ENCODE data around the gene TMTC1.
"Not testable (repeated sequence)": the region's sequence is repeated elsewhere in the genome, so short reads cannot be mapped to it uniquely, and the experiment has no call there.

Gene TMTC1

GRCh38 chr12:29563636-29564035 is 220.1 kb downstream of the TMTC1 start:
- no peak for DNase-seq

DNA sequence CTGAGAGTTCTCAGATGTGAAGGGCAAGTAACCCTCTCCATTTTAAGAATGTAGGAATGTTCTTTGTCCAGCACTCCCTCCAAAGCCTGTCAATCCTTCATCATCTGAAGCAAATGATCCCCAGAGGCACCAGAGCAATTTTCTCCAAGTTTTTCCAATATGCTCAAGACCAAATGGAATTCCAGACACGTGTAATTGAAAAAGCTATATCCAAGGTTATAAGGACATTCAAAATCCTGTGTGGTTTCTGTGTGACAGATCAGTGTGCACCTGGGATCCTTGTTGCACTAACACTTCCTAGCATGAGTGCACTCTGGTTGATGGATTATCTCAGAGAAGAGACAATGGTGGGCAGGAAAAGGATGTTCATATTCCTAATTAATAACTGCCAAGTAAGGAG is 220.7 kb downstream of the TMTC1 start:
- no peak for DNase-seq

GRCh38 chr12:29562110-29562804 is 221.5 kb downstream of the TMTC1 start:
- DNase-seq = no peak

- no peak for DNase-seq
Observed at GRCh38 chr12:29561664-29562071, 222.1 kb downstream of the TMTC1 start.

DNA sequence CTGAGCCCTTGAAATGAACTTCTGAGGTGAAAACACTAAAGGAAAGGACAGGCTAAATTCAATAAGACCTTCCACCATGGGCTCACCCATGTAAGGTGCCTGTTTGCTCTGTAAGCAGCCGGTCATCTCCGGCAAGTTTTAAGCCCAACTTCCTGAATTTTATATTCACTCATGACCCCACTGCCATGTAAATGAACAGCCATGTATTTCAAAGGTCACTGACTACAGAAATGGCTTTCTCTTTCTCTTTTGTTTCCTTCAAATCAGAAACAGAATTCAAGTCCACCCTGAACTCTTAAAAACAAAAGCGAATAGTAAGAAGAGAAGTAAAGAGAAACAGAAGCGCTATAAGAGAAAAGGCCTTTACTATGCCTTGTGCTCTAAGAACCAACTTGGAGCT is 224.5 kb downstream of the TMTC1 start:
- no peak for DNase-seq

- no peak for DNase-seq
Observed at GRCh38 chr12:29556363-29556762, 227.4 kb downstream of the TMTC1 start.

DNA sequence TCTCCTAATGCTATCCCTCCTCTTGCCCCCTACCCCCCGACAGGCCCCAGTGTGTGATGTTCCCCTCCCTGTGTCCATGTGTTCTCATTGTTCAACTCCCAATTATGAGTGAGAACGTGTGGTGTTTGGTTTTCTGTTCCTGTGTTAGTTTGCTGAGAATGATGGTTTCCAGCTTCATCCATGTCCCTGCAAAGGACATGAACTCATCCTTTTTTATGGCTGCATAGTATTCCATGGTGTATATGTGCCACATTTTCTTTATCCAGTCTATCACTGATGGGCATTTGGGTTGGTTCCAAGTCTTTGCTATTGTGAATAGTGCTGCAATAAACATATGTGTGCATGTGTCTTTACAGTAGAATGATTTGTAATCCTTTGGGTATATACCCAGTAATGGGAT is 228.3 kb downstream of the TMTC1 start:
- DNase-seq = not testable (repeated sequence)

DNA sequence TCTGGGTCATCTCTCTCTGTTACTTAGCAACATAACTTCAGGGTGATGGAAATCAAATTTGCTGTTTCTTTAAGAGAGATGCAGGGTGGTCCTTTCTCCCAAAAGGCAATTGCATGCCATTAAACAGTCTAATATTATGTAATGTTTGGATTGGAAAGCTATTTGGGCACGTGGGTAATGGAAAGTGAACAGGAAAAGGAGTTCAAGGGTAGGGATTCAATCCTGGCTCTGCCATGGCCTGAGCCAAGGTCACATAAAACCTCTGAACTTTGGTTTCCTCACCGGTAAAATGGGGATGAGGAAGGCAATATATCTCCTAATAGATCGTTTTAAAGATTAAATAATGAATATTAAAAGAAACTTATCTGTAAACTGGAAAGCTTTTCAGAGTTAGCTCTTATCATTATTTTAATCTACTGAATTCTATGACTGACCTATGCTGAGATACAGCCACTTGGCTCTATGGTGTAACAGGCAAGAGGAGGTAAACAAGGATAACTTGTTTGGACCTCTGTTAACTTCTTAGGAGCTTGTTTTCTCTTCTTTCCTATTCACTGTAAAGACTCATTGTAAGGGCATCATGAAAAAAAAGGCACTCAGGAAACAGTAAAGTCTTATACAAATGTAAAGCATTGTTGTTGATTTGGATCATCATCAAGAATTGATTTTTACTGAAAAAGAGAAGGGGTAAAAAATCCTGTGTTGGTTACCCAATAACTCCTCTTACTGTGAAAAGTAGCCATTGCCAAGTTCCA is 230.6 kb downstream of the TMTC1 start:
- DNase-seq = no peak

DNA sequence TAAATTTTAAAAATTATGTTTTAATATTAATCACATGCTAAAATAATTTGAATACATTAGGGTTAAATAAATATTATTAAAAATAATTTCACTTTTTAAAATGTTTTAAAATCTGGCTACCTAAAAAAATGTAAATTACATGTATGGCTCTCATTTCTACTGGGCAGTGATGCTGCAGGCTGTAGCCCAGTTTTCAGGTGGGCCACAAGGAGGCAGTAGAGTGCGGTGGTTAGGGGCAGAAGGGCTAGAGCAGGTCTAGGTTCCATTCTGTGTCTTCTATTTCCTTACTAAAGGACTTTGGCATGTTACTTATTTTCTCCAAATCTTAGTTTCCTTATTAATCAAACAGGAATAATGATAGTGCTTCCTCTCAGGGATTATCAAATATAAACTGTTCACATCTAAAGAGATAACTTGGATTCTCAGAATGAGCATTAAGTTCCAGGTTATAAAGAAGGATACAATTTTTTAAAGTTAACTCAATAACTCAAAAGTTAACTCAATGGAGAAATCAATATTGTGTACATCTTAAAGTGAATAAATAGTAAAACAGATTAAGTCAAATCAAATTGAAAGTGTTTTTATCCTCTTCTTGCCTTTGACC is 231.3 kb downstream of the TMTC1 start:
- peak; percentile 72 for DNase-seq

DNA sequence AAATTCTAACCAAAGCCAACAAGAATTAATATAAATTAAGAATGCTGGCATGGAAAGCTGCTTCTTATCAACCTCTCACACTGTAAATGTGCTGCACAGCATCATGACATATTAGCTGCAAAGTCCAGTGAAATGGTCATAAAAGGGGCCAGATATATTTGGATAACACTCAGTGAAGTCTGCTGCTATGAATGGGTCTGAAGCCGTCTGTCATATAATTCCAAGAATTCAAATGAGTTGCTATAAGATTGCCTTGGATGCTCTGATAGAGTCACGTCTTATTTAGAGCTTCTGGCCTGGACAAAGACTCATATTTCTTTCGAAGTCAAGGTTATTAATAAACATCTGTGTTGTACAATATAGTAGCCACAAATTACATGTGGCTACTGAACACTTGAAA is 231.9 kb downstream of the TMTC1 start:
- DNase-seq = no peak

DNA sequence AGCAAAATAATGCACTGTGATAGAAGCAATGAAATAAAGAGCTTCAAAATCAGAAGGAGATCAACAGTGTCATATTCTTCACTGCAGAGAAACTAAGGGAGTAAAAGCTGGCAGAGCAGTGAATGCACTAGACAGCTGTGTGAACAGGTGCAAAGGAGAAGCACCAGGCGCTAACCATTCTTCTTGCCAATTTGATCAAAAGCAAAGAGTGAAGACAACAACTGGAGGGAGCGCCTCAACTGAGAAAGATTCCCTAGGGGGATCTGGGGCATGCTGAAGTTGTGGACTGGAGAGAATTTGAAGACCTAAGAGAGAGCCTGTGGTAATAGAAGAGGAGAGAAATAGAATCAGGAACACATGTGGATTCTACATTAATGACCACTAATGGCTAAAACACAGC is 235.9 kb downstream of the TMTC1 start:
- no peak for DNase-seq

DNA sequence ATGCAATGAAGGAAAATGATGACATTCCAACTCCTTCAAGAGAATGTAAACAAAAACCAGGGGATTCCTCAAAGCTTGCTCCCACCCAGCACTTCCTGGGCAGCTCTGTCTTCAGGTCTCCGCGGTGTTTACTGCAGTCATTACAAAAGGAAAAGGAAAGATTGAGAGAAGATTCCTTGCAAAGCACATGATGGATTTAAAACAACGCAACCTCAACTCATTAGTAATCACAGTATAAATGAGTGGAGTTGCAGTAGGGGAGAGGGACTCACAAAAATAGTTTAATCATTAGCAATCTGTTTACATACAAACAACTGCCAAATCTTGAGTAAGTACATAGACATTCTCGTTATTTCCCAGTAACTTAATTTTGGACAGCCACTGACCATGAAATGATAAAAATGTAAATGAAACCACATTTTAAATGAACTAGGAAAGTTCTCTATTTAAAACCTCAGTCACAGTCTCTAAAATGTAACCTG is 236.6 kb downstream of the TMTC1 start:
- no peak for DNase-seq

DNA sequence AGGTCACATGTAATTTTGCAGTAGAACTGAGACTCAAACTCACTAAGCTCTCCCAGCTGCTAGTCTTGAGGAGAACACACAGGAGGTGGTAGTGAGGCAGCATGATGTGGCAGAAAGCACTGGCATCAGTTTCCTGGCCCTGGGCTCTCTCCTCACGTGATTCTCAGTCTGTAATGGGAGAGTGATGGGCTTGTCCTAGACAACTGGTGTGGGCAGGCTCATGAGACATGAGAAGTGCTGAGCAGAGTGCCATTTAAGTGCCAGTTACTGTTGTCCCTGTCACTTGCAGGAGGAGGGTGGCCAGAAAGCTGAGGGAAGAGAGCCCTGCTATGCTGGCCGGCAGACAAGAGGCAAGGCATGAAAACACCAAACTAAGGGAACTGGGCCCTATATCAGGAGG is 237.7 kb downstream of the TMTC1 start:
- no peak for DNase-seq

DNA sequence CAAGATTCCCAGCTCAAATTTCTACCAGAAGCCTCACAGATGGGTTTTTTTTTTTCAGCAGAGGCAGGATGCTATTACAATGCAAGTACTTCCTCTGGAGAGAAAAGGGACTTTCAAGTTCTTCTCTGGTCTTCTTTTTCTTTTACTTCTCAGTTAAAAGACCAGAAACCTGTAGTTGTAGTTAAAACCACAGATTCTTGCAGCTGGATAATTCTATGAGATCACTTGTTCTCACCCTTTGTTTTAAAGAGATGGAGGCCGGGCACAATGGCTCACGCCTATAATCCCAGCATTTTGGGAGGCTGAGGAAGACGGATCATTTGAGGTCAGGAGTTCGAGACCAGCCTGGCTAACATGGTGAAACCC is 238.7 kb downstream of the TMTC1 start:
- DNase-seq = no peak

- no peak for DNase-seq
Observed at GRCh38 chr12:29544428-29545101, 239.2 kb downstream of the TMTC1 start.

GRCh38 chr12:29543036-29543435 is 240.7 kb downstream of the TMTC1 start:
- no peak for DNase-seq

GRCh38 chr12:29537298-29537697 is 246.4 kb downstream of the TMTC1 start:
- DNase-seq = no peak

DNA sequence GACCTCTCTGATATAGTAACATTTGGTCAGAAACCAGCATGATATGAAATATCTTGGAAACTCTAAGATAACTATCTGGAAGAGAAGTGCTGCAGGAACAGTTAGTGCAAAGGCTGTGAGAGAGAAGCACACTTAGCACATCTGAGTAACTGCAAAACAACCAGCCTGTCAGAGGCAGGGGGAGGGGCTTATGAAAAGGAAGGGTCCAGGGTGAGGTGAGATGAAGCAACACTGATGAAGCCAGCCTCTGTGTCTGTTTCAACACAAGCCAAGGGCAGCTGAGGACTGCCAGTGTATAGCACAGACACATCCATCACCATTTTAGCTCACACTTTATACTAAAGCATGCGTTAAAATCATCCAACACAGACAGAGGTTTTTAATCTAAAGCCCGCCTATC is 248.8 kb downstream of the TMTC1 start:
- no peak for DNase-seq

- DNase-seq = no peak
Observed at GRCh38 chr12:29533815-29534489, 249.8 kb downstream of the TMTC1 start.

- DNase-seq = no peak
Observed at GRCh38 chr12:29531471-29531870, 252.3 kb downstream of the TMTC1 start.

- DNase-seq = no peak
Observed at GRCh38 chr12:29530436-29530835, 253.3 kb downstream of the TMTC1 start.

DNA sequence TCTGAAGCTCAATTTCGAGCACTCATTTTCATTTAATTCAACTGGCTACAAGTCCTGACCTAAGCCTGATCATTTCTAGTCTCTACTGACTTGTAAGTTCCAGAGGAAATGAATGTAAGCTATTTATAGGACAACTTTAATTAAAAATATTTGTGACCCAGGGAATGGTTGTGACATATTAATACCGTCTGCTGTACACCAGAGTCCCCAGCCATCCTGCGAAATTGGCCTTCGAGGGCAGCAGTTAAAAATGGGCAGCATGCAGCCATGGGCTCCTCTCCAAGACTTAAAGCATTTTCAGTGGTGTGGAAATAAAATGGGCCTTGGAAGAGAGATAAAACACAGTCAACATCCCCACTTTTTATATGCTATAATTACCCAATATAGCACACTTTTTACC is 255.6 kb downstream of the TMTC1 start:
- no peak for DNase-seq

GRCh38 chr12:29521951-29522350 is 261.8 kb downstream of the TMTC1 start:
- no peak for DNase-seq

Data from activated CD4-positive, alpha-beta T cell treated with anti-CD3 and anti-CD28 coated beads, Interleukin-2, Interleukin-6, amounts not matched to agents 100 ng/mL and 50 ng/mL, durations not matched to agents 16 hours and 8 hours (primary cell).